ENCODE results near the gene ZNF280B. TPM values are rescaled to one million over a fixed set of nuclear protein-coding genes. Genes with fewer than 3 reads are reported as not detected.

ZNF280B gene
- total RNA-seq, 1 experiment from 2014 or later = 1.8 TPM

DNA sequence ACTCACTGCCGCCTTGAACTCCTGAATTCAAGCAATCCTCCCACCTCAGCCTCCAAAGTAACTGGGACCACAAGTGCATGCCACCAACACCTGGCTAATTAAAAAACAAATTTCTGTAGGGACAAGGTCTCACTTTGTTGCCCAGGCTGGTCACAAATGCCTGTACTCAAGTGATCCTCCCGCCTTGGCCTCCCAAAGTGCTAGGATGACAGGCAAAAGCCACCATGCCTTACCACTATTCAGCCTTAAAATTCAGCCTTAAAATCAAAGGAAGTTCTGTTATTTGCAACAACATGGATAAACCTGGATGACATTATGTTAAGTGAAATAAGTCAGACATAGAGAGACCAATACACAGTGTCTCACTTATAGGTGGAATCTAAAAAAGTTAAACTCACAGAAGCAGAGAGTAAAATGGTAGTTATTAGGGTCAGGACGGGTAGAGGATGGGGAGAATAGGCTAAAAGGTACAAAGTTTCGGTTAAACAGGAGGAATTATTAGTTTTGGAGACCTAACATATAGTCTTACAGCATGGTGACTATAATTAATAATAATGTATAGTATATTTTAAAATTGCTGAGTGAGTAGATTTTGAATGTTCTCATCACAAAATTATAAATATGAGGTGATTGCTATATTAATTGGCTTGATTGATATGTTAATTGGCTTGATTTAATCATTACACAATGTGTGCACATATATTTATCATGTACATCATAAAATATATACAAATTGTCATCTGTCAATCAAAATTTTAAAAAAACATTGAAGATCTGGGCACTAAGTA, 17.8 kb upstream of the ZNF280B start:
- TF ChIP-seq, protein P1, sequence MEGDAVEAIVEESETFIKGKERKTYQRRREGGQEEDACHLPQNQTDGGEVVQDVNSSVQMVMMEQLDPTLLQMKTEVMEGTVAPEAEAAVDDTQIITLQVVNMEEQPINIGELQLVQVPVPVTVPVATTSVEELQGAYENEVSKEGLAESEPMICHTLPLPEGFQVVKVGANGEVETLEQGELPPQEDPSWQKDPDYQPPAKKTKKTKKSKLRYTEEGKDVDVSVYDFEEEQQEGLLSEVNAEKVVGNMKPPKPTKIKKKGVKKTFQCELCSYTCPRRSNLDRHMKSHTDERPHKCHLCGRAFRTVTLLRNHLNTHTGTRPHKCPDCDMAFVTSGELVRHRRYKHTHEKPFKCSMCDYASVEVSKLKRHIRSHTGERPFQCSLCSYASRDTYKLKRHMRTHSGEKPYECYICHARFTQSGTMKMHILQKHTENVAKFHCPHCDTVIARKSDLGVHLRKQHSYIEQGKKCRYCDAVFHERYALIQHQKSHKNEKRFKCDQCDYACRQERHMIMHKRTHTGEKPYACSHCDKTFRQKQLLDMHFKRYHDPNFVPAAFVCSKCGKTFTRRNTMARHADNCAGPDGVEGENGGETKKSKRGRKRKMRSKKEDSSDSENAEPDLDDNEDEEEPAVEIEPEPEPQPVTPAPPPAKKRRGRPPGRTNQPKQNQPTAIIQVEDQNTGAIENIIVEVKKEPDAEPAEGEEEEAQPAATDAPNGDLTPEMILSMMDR (conservative IDR thresholded peaks at IDR 0.05) = no peak
- TF ChIP-seq EZH2 (IDR thresholded peaks at IDR 0.05; ENCODE audit: low read depth) = no peak
- no peak for DNase-seq
- no peaks in the 10 kb centered on the region for H3K9me3 ChIP-seq (ENCODE audit: insufficient read depth, low read depth)
- no peaks in the 10 kb centered on the region for H4K20me1 ChIP-seq (ENCODE audit: insufficient read depth)
- no peak overlapping the region for H3K4me3 ChIP-seq
- peaks cover 34% of the 10 kb centered on the region for H3K27me3 ChIP-seq (ENCODE audit: insufficient read depth, low read depth)
- BruUV-seq (replicated peaks) = no TSS peak
- no peak overlapping the region for H2AFZ ChIP-seq
- H3K27ac ChIP-seq = no peak overlapping the region
- no peak overlapping the region for H3K4me2 ChIP-seq
- no peaks in the 10 kb centered on the region for H3K4me1 ChIP-seq (replicated peaks; ENCODE audit: insufficient read depth)
- H3K79me2 ChIP-seq (ENCODE audit: low read depth) = no peaks in the 10 kb centered on the region
- no peaks in the 10 kb centered on the region for H3K9me2 ChIP-seq (ENCODE audit: insufficient read depth)
- intact Hi-C loops (cut with micrococcal nuclease; ENCODE audit: unreplicated experiment) = no loop called here
- H3F3A ChIP-seq (ENCODE audit: insufficient read depth, low read depth) = no peaks in the 10 kb centered on the region
- H3K36me3 ChIP-seq (ENCODE audit: low read depth) = no peaks in the 10 kb centered on the region
- ChIA-PET CTCF (no interaction called here), POLR2A (ENCODE audit: unreplicated experiment) (no interaction called here)

DNA sequence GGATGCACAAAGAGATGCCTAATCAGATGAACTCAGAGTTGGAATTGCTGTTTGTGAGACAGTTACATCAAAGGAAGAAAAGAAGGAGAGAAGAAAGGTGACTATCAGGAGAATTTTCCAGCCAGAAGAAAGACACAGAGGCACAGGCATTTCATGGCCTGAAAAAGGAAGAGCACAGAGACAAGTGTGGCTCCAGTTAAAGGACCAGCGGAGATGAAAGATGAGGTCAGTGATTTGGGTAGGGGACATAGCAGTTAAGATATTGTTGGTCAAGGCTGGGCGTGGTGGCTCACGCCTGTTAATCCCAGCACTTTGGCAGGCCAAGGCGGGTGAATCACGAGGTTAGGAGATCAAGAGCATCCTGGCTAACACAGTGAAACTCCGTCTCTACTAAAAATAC, 15.0 kb upstream of the ZNF280B start:
- BruUV-seq (replicated peaks) = no TSS peak
- CTCF ChIA-PET = no interaction called here
- intact Hi-C loops (cut with micrococcal nuclease; ENCODE audit: unreplicated experiment) = no loop called here

DNA sequence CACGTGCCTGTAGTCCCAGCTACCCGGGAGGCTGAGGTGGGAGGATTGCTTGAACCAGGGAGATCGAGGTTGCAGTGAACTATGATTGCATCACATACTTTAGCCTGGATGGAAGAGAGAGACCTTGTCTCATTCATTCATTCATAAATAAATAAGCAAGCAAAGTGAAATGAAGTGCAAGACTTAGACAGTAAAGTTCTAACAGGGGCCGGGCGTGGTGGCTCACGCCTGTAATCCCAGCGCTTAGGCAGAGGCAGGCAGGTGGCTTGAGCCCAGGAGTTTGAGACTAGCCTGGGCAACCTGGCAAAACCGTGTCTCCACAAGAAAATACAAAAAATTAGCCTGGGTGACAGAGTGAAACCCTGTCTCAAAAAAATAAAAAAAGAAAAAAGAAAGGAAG, 13.1 kb upstream of the ZNF280B start:
- ChIA-PET POLR2A (ENCODE audit: unreplicated experiment) (no interaction called here), CTCF (no interaction called here)
- Histone ChIP-seq H3K9me2 (ENCODE audit: insufficient read depth) (no peaks in the 10 kb centered on the region), H3K4me2 (no peak overlapping the region), H3F3A (ENCODE audit: insufficient read depth, low read depth) (no peaks in the 10 kb centered on the region), H3K27ac (no peak overlapping the region), H3K36me3 (ENCODE audit: low read depth) (no peaks in the 10 kb centered on the region), H3K27me3 (ENCODE audit: insufficient read depth, low read depth) (peaks cover 34% of the 10 kb centered on the region), H3K79me2 (ENCODE audit: low read depth) (no peaks in the 10 kb centered on the region), H2AFZ (no peak overlapping the region), H3K4me3 (no peak overlapping the region), H4K20me1 (ENCODE audit: insufficient read depth) (no peaks in the 10 kb centered on the region), H3K4me1 (replicated peaks; ENCODE audit: insufficient read depth) (no peaks in the 10 kb centered on the region), H3K9me3 (ENCODE audit: insufficient read depth, low read depth) (no peaks in the 10 kb centered on the region)
- intact Hi-C loops (cut with micrococcal nuclease; ENCODE audit: unreplicated experiment) = no loop called here
- no peak for DNase-seq
- no TSS peak for BruUV-seq (replicated peaks)
- no peak for TF ChIP-seq EZH2 (IDR thresholded peaks at IDR 0.05; ENCODE audit: low read depth)
- TF ChIP-seq, protein P1 (conservative IDR thresholded peaks at IDR 0.05) = no peak

More for the DNA sequence above, 15.0 kb upstream of the ZNF280B start:
- Histone ChIP-seq H3K27me3 (ENCODE audit: insufficient read depth, low read depth) (peaks cover 34% of the 10 kb centered on the region), H3K4me3 (no peak overlapping the region), H3K9me2 (ENCODE audit: insufficient read depth) (no peaks in the 10 kb centered on the region), H3K4me1 (replicated peaks; ENCODE audit: insufficient read depth) (no peaks in the 10 kb centered on the region), H3K36me3 (ENCODE audit: low read depth) (no peaks in the 10 kb centered on the region), H3F3A (ENCODE audit: insufficient read depth, low read depth) (no peaks in the 10 kb centered on the region), H3K4me2 (no peak overlapping the region), H3K9me3 (ENCODE audit: insufficient read depth, low read depth) (no peaks in the 10 kb centered on the region), H3K79me2 (ENCODE audit: low read depth) (no peaks in the 10 kb centered on the region), H4K20me1 (ENCODE audit: insufficient read depth) (no peaks in the 10 kb centered on the region), H2AFZ (no peak overlapping the region), H3K27ac (no peak overlapping the region)
- POLR2A ChIA-PET (ENCODE audit: unreplicated experiment) = no interaction called here
- DNase-seq = no peak
- TF ChIP-seq EZH2 (IDR thresholded peaks at IDR 0.05; ENCODE audit: low read depth) = no peak
- TF ChIP-seq, protein P1 (conservative IDR thresholded peaks at IDR 0.05) = no peak
